GM19035 (cell line): Measurements from ENCODE around the gene TAF9.
"Not testable (repeated sequence)": the region's sequence is repeated elsewhere in the genome, so short reads cannot be mapped to it uniquely, and the experiment has no call there.

Experiments
- ATAC-seq: cut with Tn5 transposase; IDR thresholded peaks from one replicate; pipeline ENCODE4 v1.9.1; 2021; ENCODE audit not compliant: unreplicated experiment

Gene TAF9

DNA sequence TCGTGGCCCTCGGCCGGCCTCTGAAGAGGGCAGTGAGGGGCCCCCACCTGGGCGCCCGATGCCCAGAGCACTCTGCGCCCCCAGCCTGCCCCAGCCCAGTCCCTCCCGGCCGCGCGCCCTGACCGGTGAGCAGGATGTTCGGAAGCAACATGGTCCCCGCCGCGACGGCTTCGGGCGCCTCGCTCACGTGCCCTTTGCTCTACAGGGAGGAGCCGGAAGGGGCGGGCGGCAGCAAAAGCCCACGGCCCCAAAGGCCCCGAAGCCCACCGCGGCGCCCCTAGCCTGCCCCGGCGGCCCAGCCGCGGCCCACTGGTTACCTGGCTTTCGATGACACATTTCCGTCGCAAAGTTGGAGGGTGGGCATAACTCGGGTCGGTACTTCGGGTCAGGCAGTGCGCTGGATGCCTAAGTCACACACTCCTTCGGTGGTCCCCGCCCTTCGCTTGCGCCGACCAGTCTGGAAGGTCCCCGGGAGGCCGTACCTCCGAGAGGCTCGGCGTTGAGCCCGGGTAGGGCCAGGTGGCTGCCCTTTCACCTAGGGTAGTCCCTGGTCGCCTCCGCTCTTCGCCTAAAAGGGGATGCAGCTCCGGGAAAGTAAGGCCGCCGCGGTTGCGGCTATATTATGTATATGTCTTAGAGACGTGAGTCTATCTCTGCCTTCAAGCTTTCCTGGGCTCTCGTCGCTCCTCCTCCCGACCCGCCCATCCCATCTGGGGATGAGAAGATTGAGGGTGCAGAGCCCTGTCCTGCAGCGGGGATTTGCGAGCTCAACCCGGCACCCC lies at the start of gene TAF9, which contains the start of the genes AK6 and RAD17:
TSS of gene TAF9 (minus strand) at position 181 of the 782 bp plus-strand sequence. CDS start 3,783 bp downstream, outside the sequence.
TSS of gene AK6 (minus strand) at position 181 of the 782 bp plus-strand sequence. CDS start at position 151, 30 bp downstream.
TSS of gene RAD17 (plus strand) at position 479 of the 782 bp plus-strand sequence. CDS start 2,391 bp downstream, outside the sequence.
- ATAC-seq, result peak; percentile 96

GRCh38 chr5:69418554-69418953 lies 49.2 kb upstream of the TAF9 start:
- ATAC-seq, result no peak

GRCh38 chr5:69416699-69417098 lies 47.4 kb upstream of the TAF9 start:
- ATAC-seq, result no peak

GRCh38 chr5:69416180-69416579 lies 46.9 kb upstream of the TAF9 start:
- no peak for ATAC-seq

DNA sequence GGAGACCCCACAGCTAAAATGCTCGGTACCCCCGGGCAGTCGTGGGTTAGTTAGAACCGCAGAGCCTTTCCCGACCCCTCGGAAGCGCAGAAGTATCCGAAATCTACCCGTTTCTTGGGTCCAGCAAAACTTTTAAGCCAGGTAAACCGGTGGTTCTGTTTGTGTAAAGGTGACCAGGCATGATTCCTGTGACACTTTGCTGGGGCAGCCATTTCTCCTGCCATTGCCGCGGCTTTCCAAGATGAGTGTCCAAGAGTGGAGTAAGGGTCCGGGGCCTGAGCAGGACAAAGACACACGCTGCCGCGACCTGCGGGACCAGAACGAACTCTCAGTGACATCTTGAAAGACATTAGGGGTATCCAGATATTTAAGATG lies 46.3 kb upstream of the TAF9 start:
- ATAC-seq, result no peak

- peak; percentile 68 for ATAC-seq
These were observed 45.7 kb upstream of the TAF9 start, which contains the start of gene MARVELD2 for GRCh38 chr5:69414885-69415583. Gene MARVELD2, plus strand, starts transcription at chr5:69415116. Its CDS starts 4,270 bp downstream, at chr5:69419386.

- ATAC-seq, result no peak
These were observed 35.5 kb upstream of the TAF9 start for GRCh38 chr5:69404659-69405330.

- ATAC-seq, result no peak
These were observed 9.1 kb upstream of the TAF9 start for GRCh38 chr5:69378376-69378775.

GRCh38 chr5:69374911-69375446 lies 5.7 kb upstream of the TAF9 start:
- peak; percentile 75 for ATAC-seq

DNA sequence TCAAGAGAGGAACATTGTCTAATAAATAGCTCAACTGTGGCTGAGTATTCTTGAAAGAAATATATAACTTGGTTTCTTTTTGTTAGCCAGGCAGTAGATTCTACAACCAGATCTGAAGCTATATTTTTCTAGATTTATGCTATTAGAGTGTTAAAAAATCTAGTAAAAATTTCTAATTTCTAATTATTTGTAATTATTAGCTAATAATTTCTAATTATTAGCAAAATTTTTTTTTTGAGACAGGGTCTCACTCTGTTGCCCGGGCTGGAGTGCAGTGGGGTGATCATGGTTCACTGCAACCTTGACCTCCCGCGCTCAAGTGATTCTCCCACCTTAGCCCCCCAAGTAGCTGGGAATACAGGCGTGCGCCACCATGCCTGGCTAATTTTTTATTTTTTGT lies 3.1 kb upstream of the TAF9 start:
- no peak for ATAC-seq

DNA sequence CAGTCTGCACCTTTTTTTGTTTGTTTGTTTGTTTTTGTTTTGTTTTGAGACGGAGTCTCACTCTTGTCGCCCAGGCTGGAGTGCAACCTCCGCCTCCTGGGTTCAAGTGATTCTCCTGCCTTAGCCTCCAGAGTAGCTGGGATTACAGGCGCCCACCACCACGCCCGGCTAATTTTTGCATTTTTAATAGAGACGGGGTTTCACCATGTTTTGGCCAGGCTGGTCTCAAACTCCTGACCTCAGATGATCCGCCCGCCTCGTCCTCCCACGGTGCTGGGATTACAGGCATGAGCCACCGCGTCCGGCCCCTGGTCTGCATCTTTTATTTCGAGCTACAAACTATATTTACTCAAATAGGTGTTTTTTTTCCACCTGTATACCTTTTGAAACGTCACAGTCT lies 1.0 kb upstream of the TAF9 start:
- ATAC-seq, result not testable (repeated sequence)

- ATAC-seq, result no peak
These were observed 621 bp downstream of the TAF9 start for GRCh38 chr5:69368458-69369339.

DNA sequence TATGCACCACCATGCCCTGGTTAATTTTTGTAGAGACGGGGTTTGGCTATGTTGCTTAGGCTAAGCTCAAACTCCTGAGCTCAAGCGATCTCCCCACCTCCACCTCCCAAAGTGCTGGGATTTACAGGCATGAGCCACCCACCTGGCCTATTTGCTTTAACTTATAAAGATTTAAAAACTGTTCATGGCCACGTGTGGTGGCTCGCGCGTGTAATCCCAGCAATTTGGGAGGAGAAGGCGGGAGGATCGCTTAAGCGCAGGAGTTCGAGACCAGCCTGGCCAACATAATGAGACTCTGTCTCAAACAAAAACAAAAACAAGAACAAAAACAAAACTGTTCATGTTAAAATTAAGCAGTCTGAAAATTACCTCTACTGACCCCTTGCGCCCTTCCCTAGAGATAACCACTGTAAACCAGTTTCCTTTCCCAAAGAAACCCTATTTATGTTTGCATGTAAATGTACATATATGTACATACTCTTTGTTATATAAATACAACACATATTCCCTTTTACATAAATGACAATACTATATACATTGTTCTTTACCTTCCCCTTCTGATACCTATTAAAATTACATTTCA lies 1.5 kb downstream of the TAF9 start:
- no peak for ATAC-seq

GRCh38 chr5:69364850-69365249 lies 4.5 kb downstream of the TAF9 start:
- no peak for ATAC-seq

- no peak for ATAC-seq
These were observed 4.9 kb downstream of the TAF9 start for GRCh38 chr5:69364414-69364813.

DNA sequence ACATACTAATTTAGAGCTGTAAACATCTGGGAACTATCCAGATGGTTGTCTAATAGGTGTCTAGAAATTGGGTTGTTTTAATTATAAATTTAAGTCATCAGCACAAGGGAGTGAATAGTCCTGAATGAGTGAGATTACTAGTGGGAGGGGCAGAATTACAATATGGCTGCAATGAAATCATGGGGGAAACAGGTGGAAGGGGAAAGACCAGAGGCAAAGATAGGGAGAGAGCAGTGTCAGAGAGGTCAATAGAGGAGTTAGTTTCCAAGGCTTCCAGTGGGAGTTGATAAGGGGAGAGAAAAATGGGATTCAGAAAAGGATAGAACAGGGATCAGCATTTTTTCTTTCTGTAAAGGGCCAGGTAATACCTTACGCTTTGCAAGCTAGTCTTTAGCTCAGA lies 8.9 kb downstream of the TAF9 start:
- ATAC-seq, result no peak

DNA sequence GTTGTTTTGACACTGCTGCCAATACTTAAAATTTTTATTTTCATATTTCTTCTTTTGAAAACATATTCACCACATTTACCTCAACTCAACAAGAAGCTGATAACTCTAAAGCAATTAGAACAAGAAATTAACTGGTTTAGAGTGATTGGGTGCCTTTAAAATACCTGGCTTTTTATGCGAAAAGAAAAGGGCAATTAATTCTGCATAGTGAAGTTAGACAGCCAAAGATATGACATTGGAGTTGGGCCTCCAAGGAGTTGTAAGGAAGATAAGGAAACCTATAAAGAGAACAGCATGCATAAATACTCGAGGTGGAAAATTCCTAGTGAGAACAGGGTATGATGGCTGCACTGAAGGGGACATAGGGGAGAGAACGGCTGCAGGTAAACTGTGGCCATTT lies 9.6 kb downstream of the TAF9 start:
- ATAC-seq, result no peak

- ATAC-seq, result no peak
These were observed 18.7 kb downstream of the TAF9 start for GRCh38 chr5:69350664-69351063.

DNA sequence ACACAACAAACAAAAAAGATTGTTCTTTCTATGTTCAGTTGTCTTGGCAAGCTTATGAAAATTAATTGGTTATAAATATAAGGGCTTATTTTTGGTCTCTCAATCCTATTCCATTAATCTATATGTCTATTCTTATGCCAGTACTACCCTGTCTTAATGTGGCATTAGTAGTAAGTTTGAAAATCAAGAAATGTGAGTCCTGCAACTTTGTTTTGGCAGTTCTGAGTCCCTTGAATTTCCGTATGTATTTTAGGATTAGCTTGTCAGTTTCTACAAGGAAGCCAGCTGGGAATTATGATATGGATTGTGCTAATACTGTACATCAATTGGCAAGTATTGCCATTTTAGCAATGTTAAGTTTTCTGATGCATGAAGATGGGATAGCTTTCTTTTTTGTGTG lies 26.2 kb downstream of the TAF9 start:
- no peak for ATAC-seq
